NT2/D1 (cell line): ENCODE data around the gene TMED3.

Experiments used
- SUZ12 ChIP-seq: IDR thresholded peaks from 2 replicates; pipeline ENCODE4 v1.6.1; 2011; ENCODE audit not compliant: insufficient read length, insufficient read depth; ENCODE audit errors: extremely low read depth
- YY1 ChIP-seq: IDR thresholded peaks from 2 replicates; pipeline ENCODE4 v1.6.1; 2011; ENCODE audit not compliant: insufficient read length, insufficient read depth

- TF ChIP-seq SUZ12, result no peak
- no peak for TF ChIP-seq YY1
Observed at GRCh38 chr15:79358069-79358468, 47.2 kb downstream of the TMED3 start.
